GM18507 (cell line): ENCODE measurements around the gene ENOPH1.
A peak's percentile ranks its signal among the peaks of the same experiment; 100 is the strongest.

ENCODE experiments used
- DNase-seq: peaks from one replicate; pipeline ENCODE4 v3.0.0; 2011; ENCODE audit warnings: low read depth; ENCODE audit not compliant: insufficient read length; ENCODE audit errors: extremely low spot score
- FAIRE-seq: peaks from 2 replicates; lab custom pipeline; 2011; peaks lifted over from hg19 to GRCh38; lab: Jason Lieb, UNC

Gene ENOPH1

GRCh38 chr4:82423245-82424054, 6.9 kb upstream of the ENOPH1 start:
- DNase-seq (no peak), FAIRE-seq (no peak)

DNA sequence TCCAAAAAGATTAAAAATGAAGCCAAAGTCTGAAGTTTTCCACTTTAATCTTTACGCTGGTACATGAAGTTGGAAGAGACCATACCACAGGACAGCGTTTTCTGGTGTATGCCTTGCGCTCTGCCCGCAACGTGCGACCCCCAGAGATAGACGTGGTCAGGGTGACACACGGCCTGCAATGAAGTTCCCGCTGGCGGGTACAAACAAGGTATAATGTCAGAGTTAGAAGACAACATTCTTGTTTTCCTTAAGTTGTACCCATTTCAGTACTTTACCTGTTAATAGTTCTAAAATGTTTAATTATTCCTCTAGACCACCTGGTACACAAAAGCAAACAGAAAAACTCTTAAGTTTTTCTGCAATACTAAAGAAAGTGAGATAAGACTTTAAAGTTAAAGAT, 4.9 kb upstream of the ENOPH1 start:
- no peak for FAIRE-seq

DNA sequence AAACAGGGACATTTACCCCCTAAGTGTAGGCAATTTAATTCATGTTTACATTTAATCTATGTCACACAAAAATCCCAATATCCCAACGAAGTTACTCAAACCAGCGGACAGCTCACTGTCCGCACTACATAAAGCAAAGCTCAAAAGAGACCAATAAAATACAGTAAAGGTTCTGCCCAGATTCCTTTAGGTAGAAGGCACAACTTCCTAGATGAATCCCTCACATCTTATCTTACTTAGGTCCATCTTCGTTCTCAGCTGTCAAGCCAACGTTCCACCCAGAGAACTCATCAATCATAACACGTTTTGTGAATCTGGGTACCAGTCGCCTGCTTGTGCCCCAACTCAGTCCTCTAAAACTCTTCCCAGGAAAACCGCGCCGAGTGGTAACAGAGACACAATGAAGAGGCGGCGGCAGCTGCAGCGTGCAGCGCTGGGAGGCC, 1.8 kb upstream of the ENOPH1 start:
- DNase-seq, result no peak
- FAIRE-seq, result peak; percentile 74

More for the DNA sequence above, 4.9 kb upstream of the ENOPH1 start:
- DNase-seq, result no peak

DNA sequence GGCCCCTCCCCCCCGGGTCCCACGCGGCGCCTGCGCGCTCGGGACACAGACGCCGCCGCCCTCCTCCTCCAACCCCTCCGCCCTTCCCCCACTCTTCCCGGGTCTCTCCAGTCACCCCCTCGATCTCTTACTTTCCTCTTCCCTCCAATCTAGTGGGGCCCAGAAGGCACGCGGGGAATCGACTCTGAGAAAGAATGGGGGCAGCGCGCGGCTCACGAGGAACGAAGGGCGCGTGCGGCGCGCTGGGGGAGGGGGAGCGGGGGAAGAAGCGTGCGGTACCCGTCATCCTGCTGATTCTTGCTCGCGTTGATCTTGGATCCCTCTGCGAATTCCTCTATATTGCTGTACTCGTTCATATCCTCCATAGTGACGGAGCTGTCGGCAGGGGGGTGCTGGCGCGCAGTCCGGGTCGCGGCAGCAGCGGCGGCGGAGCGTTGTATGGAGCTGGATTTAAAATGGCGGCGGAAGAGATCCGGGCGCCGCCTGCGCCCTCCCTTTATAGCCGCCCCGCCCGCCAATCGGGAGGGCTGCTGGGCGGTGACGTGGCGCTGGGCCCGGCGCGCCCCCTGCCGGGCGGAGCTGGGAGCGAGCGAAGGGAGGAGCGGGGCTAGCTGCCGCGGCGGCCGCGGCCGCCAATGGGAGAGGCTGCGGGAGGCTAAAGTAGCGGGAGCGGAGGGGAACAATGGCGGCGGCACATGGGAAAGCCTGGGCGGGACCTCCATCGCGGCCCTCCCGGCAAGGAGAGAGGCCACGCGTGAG, 1.2 kb upstream of the ENOPH1 start:
- DNase-seq (peak; percentile 84), FAIRE-seq (peak; percentile 90)

DNA sequence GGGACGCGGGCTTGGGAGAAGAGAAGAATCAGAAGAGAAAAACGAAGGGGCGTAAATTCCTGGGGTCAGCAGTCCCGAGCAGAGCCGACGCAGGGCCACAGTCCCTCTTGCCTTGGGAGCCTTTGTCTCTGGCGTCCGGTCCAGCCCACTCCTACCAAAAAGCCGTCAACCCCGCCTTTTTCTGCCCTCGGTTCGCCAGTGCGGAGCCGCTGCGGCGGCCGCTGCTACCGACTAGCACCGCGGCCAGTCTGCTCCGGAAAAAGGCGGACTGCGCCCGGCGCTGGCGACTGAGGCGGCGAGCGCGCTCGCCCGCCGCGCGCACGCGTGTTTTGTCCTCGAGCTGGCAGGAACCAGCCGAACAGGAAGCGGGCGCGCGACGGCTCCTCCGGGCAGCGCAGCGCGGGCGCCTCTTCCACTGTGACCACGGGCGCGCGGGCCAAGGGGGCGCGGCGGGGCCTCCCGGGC, 630 bp upstream of the ENOPH1 start:
- DNase-seq, result no peak
- no peak for FAIRE-seq

DNA sequence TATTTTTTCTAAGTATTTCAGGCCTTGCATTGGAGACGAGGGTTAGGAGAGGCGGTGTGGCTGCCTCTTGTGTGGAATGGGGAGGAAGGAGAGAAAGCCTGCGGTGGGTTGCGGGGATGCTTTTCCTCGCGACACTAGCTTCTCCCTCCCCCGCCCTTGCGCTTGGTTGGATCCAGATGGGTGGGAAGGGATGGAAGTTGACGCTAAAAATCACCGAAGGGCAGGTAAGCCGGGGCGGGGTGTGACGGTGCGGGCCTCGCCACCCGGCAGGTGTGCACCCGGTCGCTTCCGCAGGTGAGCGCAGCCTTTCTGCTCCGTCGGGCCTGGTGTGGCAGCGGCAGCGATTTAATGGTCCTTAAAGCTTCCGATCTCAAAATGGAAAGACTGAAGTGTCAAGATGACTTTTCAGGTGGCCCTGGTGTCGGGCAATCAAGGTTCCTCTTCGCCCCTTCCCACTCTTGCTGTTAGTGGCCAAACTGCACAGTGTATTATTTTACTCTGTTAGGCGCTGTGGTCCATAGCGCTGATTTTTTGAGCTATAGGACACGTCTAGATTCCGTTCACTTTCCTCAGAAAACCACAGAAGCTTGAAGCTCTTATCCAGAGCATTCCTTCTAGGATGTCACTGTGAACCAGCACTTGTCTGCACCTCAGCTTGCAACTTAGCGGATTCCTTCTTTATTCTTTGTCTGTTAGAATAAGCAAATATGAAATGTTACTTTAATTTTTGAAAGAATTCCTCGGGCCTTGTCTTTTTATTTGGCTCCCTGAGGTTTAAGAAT, 765 bp downstream of the ENOPH1 start:
- DNase-seq, result no peak

DNA sequence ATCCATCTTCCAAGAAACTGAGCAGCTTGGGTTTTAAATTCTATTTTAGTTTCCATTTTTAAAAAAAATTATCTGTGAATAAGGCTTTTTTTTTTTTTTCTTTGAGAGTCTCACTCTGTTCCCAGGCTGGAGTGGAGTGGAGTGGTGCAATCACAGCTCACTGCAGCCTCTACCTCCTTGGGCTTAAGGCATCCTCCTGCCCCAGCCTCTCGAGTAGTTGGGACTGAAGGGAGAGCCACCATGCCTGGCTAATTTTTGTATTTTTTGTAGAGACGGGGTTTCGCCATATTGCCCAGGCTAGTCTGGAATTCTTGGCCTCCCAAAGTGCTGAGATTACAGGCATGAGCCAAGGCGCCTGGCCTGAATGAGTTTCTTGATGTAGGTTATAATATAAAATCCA, 1.4 kb downstream of the ENOPH1 start:
- DNase-seq (no peak), FAIRE-seq (no peak)

More for the DNA sequence above, 765 bp downstream of the ENOPH1 start:
- peak; percentile 44 for FAIRE-seq

DNA sequence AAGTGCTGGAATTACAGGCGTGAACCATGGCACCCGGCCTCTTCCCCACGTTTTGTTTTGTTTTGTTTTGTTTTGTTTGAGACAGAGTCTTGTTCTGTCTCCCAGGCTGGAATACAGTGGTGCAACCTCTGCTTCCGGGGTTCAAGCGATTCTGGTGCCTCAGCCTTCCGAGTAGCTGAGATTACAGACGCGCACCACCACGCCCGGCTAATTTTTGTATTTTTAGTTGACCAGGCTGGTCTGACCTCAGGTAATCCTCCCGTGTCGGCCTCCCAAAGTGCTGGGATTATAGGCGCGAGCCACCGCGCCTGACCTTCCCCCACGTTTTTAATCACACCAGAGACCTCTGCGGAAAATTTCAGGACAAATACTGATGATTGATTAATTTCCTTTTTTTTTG, 2.2 kb downstream of the ENOPH1 start:
- no peak for DNase-seq
- no peak for FAIRE-seq

- no peak for DNase-seq
- FAIRE-seq, result no peak
These were observed 3.4 kb downstream of the ENOPH1 start for GRCh38 chr4:82433791-82434190.

- DNase-seq (no peak), FAIRE-seq (no peak)
These were observed 4.6 kb downstream of the ENOPH1 start for GRCh38 chr4:82434949-82435348.

- DNase-seq, result no peak
- no peak for FAIRE-seq
These were observed 5.7 kb downstream of the ENOPH1 start for GRCh38 chr4:82436130-82436529.

GRCh38 chr4:82436780-82437179, 6.4 kb downstream of the ENOPH1 start:
- FAIRE-seq (no peak), DNase-seq (no peak)

DNA sequence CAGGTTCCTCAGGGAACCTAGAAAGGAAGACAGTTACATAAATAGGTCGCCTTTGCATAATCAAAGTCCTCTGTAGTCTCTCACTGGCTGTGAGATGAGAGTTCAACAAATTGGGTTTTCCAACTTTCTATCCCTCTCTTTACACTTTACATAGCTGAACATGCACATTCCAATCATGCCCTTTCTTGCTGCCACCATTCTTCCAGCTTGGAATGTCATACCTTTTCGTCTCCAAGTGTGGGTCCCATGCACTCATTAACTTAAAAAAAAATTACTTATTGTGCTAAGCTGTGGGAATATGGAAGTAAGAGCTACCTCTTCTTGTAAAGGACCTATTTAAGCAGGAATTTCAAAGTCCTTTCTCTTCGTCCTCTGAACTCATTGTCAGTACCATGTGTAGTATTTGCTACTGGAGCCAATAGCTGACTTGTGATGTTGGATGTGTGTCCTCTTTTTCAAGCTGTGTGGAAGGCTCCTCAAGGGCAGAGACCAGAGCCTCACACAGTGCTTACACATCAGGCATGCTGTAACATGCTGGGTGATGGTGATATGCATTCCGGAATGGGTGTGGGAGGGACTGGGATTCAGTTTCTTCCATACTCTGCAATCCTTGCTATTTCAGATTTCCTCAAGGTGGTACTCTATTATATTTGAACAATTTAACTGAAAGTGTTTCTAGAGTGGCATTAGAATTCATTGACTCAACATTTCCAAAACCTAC, 7.1 kb downstream of the ENOPH1 start:
- FAIRE-seq (no peak), DNase-seq (no peak)

- no peak for DNase-seq
- FAIRE-seq, result no peak
These were observed 8.7 kb downstream of the ENOPH1 start for GRCh38 chr4:82439088-82439487.

- no peak for FAIRE-seq
- no peak for DNase-seq
These were observed 17.5 kb downstream of the ENOPH1 start for GRCh38 chr4:82447886-82448285.

DNA sequence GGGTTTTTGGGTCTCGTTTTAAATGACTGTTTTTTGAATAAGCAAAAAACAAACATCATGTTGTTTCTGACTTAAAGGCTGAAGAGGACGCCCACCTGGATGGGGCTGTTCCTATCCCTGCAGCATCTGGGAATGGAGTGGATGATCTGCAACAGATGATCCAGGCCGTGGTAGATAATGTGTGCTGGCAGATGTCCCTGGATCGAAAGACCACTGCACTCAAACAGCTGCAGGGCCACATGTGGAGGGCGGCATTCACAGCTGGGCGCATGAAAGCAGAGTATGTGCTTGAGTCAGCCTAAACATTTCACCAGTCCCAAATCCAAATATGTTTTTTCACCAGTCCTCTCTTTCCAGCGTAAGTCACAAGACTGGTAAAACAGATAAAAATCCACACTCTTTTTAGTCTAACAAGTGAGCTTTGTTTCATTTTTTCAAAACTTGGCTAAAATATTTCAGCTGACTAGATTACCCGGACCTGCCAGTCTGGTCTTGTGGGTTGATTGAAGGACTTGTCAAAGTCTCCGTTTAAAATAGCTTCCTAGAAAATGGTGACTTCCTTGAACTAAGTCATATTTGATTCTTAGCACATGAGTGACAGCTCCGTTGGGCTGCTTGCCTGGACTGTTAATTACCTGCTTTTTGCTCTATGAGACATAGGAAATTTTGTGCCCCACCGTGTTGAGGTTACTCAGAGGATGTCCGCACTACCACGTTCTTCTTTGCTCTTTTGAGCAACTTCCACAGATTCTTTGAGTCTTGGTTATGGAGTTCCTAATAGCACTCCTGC, 20.8 kb downstream of the ENOPH1 start:
- DNase-seq (no peak), FAIRE-seq (no peak)

GRCh38 chr4:82452026-82452425, 21.6 kb downstream of the ENOPH1 start:
- DNase-seq (no peak), FAIRE-seq (no peak)

- FAIRE-seq (no peak), DNase-seq (no peak)
These were observed 26.9 kb downstream of the ENOPH1 start for GRCh38 chr4:82457266-82457665.

- FAIRE-seq, result no peak
- DNase-seq, result no peak
These were observed 28.3 kb downstream of the ENOPH1 start for GRCh38 chr4:82458729-82459128.
